Measurements from ENCODE around the gene IL23R. TPM values are rescaled to one million over a fixed set of nuclear protein-coding genes. Genes with fewer than 3 reads are reported as not detected.

IL23R gene
- total RNA-seq, 1 donor from 2014 or later: 0.18 TPM

GRCh38 chr1:67149179-67149770, 17.0 kb upstream of the IL23R start:
- DNase-seq (ENCODE audit: low spot score): peak; percentile 81

DNA sequence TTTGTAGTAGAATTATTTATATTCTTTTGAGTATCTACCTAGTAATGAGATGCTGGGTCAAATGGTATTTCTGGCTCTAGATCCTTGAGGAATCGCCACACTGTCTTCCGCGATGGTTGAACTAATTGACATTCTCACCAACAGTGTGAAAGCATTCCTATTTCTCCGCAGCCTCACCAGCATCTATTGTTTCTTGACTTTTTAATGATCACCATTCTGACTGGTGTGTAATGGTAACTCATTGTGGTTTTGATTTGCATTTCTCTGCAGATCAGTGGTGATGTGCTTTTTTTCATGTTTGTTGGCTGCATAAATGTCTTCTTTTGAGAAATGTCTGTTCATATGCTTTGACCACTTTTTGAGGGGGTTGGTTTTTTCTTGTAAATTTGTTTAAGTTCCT, 15.3 kb upstream of the IL23R start:
- DNase-seq (ENCODE audit: low spot score): no peak

- DNase-seq (ENCODE audit: low spot score): no peak
These were observed 7.9 kb upstream of the IL23R start for GRCh38 chr1:67158401-67158800.

DNA sequence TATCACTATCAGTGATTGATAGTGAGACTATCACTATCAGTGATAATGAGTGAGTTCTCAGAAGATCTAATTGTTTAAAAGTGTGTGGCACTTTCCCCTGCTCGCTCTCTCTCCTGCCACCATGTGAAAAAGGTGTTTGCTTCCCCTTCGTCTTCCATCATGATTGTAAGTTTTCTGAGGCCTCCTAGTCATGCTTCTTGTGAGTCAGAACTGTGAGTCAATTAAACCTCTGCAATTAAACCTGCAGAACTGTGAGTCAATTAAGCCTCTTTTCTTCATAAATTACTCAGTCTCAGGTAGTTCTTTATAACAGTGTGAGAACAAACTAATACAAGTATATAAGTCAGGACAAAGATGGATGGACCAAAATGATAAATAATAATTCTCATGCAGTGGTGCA, 7.0 kb upstream of the IL23R start:
- DNase-seq (ENCODE audit: low spot score): no peak

- no peak for DNase-seq (ENCODE audit: low spot score)
These were observed 3.3 kb upstream of the IL23R start for GRCh38 chr1:67162954-67163353.

GRCh38 chr1:67165468-67166041, 699 bp upstream of the IL23R start:
- no peak for DNase-seq (ENCODE audit: low spot score)

- DNase-seq (ENCODE audit: low spot score): no peak
These were observed 3.2 kb downstream of the IL23R start for GRCh38 chr1:67169496-67169895.

DNA sequence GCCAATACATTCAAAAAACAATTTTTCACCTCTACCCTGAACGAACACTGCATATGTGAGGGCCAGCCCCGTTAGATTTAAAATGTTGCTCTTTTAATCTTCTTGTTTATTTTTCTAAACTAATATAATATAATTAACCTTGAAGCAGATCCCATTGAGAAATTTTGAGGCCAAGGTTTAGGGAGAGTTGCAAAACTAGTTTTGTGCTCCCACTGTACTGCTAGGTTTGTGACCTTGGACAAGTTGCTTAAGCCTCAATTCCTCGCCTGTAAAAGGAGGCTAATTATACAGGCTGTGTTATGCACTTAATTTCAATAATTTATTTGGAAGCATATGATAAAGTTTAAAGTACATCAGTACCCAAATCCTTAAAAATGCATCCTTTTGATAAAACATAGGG, 3.7 kb downstream of the IL23R start:
- DNase-seq (ENCODE audit: low spot score): no peak

DNA sequence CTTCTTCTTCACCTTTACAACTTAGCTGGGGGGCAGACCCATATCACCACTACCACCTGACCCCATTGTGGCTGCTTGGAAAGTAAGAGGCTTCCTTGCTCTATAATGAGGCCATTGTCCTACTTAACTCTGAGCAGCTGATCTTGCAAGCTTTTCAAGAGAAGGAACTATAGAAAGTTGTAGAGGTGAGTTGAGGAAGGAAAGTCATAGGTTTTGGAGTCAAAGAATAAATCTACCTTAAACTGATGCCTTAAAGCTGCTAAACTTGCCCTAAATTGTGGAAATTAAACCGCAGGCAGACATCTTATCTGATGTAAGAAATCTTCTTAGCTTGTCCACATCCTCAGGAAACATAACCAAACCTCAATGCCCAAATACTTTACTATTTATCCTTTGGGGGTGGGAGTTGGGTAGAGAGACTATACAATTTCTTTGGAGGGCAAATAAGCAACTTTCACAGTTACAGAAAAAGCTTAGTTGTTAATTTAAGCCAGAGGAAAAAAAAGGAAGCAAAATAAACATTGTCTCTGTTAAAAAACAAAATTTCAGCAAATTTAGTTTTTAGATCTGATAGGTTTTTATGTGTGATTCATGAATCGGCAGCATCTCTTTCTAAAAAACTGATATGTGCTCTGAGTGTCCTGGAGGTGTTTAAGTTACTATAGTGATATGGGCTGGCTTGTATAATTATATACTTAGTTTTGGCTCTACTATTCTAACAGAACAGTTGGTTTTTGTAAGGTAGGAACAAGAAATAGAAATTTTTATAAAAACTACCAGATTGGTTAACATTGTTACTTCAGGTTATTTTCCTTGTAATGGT, 4.7 kb downstream of the IL23R start:
- no peak for DNase-seq (ENCODE audit: low spot score)

GRCh38 chr1:67171574-67171955, 5.3 kb downstream of the IL23R start:
- no peak for DNase-seq (ENCODE audit: low spot score)

GRCh38 chr1:67171978-67172377, 5.7 kb downstream of the IL23R start:
- no peak for DNase-seq (ENCODE audit: low spot score)

DNA sequence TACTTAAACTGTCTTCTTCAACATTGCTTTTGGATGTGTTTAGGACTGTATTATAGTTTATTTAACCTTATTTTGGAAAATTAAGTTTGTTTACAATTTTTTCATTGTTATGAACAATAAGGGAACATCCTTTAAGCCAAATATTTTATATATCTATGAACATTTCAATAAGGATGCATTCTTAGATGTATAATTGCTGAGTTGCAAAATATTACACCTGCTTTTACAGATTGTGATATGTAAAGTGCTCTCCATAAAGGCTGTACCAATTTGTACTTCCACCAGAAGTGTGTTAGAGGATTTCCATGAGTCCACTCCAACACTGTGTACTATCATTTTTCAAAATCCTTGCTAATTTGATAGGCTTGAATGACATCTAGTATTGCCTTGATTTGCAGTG, 7.7 kb downstream of the IL23R start:
- no peak for DNase-seq (ENCODE audit: low spot score)

DNA sequence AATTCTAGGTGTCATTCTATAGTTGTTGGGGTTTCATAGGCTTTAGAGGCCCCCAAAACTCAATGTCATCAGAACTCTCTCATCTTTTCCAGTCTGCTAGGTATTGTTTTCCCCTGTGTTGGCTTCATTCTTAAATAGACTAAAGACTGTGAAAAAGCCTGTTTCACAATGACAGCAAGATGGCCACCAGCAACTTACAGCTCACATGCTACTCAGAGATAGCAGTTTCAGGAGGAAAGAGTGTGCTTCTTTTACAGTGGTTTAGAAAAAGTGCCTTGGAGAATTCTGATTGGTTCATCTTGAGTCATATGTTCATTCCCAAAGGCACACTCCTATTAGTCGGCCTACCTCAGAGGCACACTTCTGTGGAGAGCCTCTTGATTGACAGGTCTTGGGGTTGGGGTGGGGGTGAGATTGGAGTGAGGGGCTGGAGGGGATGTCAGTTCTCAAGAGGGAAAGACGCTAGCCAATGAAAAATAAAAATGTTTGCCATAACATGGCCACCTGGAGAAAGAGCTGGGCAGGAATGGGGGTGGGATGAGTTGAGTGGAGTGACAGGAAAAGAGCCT, 8.5 kb downstream of the IL23R start:
- DNase-seq (ENCODE audit: low spot score): no peak

DNA sequence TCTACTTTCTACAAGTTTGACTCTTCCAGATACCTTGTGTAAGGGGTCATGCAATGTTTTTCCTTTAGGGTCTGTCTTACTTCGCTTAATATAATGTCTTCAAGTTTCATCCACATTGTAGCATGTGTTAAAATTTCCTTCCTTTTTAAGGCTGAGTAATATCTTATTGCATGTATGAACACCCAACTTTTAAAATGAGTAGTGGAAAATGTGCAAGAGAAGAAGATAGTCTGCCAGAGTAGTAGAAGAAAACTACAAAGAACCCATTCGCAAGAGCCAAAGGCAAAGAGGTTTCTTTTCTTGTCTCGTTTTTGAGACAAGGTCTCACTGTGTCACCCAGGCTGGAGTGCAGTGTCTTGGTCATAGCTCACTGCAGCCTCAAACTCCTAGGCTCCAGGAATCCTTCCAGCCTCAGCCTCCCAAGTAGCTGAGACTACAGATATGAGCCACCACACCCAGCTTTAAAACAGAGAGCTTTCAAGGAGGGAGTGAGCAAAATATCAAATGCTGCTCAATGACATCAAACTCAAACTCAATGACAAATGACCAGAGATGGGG, 9.4 kb downstream of the IL23R start:
- DNase-seq (ENCODE audit: low spot score): no peak

- no peak for DNase-seq (ENCODE audit: low spot score)
These were observed 18.7 kb downstream of the IL23R start for GRCh38 chr1:67184838-67185421.

- DNase-seq (ENCODE audit: low spot score): no peak
These were observed 21.9 kb downstream of the IL23R start for GRCh38 chr1:67188137-67188536.

GRCh38 chr1:67189953-67190352, 23.7 kb downstream of the IL23R start:
- DNase-seq (ENCODE audit: low spot score): no peak

DNA sequence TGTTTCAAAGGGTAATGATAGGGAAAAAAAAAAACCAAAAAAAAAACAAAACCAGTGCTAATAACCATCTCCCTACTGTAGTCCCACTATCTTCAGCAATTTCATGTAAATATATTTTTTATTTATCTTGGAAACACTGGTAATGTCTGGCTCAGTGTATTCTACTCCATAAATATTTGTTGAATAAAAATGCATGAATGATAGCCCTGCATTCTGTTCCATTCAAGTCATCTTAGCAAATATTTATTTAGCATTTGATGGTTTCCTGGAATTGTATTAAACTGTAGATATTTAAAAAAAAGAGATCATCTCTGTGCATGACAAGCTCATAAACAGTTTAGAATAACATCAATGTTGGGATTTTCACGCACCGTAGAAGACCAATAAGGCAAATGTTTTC, 24.2 kb downstream of the IL23R start:
- DNase-seq (ENCODE audit: low spot score): no peak

GRCh38 chr1:67190942-67191341, 24.7 kb downstream of the IL23R start:
- DNase-seq (ENCODE audit: low spot score): no peak

DNA sequence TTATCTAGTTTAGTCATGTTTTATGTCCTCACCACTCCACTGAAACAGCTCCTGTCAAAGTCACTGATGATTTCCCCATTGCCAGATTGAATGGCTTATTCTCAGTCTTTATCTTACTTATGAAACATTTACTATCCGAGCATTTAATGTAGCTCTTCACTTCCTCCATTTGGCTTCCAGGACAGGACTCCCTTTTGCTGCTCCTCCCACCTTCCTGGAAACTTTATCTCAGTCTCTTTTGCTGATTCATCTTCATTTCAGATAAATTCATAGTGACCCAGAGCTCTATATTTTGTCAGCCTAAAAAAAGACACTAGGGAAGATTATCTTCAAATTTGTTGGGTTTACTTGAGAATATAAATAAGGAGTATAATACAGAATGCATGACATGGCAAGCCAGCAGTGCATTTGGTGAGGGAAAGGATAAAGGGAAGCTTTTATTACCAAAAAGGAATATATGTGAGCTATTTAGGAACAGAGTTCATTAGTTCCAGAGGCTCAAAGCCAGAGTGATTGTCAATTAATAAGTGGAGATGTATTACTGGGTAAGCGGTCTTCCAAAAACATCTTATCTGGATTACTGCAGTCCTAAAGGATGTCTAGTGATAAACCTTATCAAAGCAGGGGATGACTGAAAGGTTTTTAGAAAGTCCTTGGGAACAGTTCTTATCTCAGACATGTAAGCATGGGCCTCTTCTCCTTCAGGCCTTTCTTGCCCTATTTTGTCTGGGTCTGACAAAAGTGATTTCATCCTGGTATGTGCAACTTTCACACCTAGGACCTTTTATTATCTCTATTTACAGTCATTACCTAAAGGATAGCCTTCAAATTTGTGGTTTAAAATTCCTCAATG, 25.6 kb downstream of the IL23R start:
- DNase-seq (ENCODE audit: low spot score): no peak

GRCh38 chr1:67192902-67193301, 26.6 kb downstream of the IL23R start:
- no peak for DNase-seq (ENCODE audit: low spot score)
